ENCODE results near the gene TSPAN14. TPM values are rescaled to one million over a fixed set of nuclear protein-coding genes. Genes with fewer than 3 reads are reported as not detected.

TSPAN14 gene
- total and polyA plus RNA-seq, 2 experiments from 2014 or later = 17.9 to 40.7 TPM

GRCh38 chr10:80542652-80543318, 88.7 kb downstream of the TSPAN14 start:
- no peak for DNase-seq (ENCODE audit: low spot score)

More at GRCh38 chr10:80542652-80543318, 88.7 kb downstream of the TSPAN14 start:
- Histone ChIP-seq H3K4me2 (no peak overlapping the region), H4K20me1 (replicated peaks; ENCODE audit: insufficient read depth) (no peaks in the 10 kb centered on the region), H3K4me1 (ENCODE audit: insufficient read depth) (no peaks in the 10 kb centered on the region), H3K27ac (ENCODE audit: low read depth) (no peak overlapping the region), H2AFZ (no peak overlapping the region), H3K4me3 (no peak overlapping the region), H3K79me2 (replicated peaks; ENCODE audit: insufficient read depth) (no peaks in the 10 kb centered on the region), H3K9me2 (ENCODE audit: insufficient read depth) (no peaks in the 10 kb centered on the region), H3K36me3 (ENCODE audit: insufficient read depth) (no peaks in the 10 kb centered on the region), H3F3A (replicated peaks; ENCODE audit: low read depth) (no peaks in the 10 kb centered on the region), H3K27me3 (ENCODE audit: insufficient read depth) (no peaks in the 10 kb centered on the region)
- no peaks in the 10 kb centered on the region; the same call in 2 of the 3 replicates for H3K9me3 Mint-ChIP-seq
- H3K27me3 Mint-ChIP-seq (ENCODE audit: insufficient read depth, low read depth, poor library complexity) = peaks cover 14% of the 10 kb centered on the region
- no peaks in the 10 kb centered on the region; the same call in 2 of the 3 replicates for H3K4me1 Mint-ChIP-seq
- H3K36me3 Mint-ChIP-seq (ENCODE audit: low read depth) = no peaks in the 10 kb centered on the region; the same call in 2 of the 3 replicates
- no peak overlapping the region for H3K27ac Mint-ChIP-seq
- no peak overlapping the region for H3K4me3 Mint-ChIP-seq
- ATAC-seq = no peak
- TF ChIP-seq REST (IDR thresholded peaks at IDR 0.05; ENCODE audit: unreplicated experiment) (no peak), EZH2 (IDR thresholded peaks at IDR 0.05; ENCODE audit: low read depth, unreplicated experiment) (no peak), ZNF331 (CRISPR knock-in tag; IDR thresholded peaks at IDR 0.05; ENCODE audit: low read depth) (no peak), EZH2phosphoT487 (IDR thresholded peaks at IDR 0.05; ENCODE audit: unreplicated experiment) (no peak), NANOG (IDR thresholded peaks at IDR 0.05; ENCODE audit: borderline replicate concordance) (no peak), ZNF114 (CRISPR knock-in tag; IDR thresholded peaks at IDR 0.05) (no peak), STAT1 (IDR thresholded peaks at IDR 0.05; ENCODE audit: unreplicated experiment) (no peak), POLR2AphosphoS5 (IDR thresholded peaks at IDR 0.05; ENCODE audit: low read depth) (no peak), CREB1 (CRISPR knock-in tag; IDR thresholded peaks at IDR 0.05; ENCODE audit: low read depth) (no peak), ZNF462 (CRISPR knock-in tag; IDR thresholded peaks at IDR 0.05) (no peak), CTCF (conservative IDR thresholded peaks at IDR 0.05; ENCODE audit: low read depth in 2 of 2) (no peak), JUNB (IDR thresholded peaks at IDR 0.05; ENCODE audit: unreplicated experiment) (no peak), ETS1 (IDR thresholded peaks at IDR 0.05) (no peak)

Measured in GM23338 (cell line).